LNCaP clone FGC (cell line): Measurements from ENCODE around the gene ATAD3A.

Experiments
- DNase-seq: peaks from one replicate; pipeline ENCODE4 v3.0.0-alpha.2; 2011; ENCODE audit warnings: low read depth
- H3K4me3 ChIP-seq: 2 replicates; pipeline ENCODE4 v1.5.1; 2011; ENCODE audit warnings: mild to moderate bottlenecking, low read depth, low read length, control low read depth
- TF ChIP-seq, protein P1 (sequence below): IDR thresholded peaks from 2 replicates; pipeline ENCODE4 v1.5.1; 2012; ENCODE audit warnings: mild to moderate bottlenecking; ENCODE audit not compliant: control insufficient read depth, insufficient read depth; ENCODE audit errors: extremely low read depth

ATAD3A gene

DNA sequence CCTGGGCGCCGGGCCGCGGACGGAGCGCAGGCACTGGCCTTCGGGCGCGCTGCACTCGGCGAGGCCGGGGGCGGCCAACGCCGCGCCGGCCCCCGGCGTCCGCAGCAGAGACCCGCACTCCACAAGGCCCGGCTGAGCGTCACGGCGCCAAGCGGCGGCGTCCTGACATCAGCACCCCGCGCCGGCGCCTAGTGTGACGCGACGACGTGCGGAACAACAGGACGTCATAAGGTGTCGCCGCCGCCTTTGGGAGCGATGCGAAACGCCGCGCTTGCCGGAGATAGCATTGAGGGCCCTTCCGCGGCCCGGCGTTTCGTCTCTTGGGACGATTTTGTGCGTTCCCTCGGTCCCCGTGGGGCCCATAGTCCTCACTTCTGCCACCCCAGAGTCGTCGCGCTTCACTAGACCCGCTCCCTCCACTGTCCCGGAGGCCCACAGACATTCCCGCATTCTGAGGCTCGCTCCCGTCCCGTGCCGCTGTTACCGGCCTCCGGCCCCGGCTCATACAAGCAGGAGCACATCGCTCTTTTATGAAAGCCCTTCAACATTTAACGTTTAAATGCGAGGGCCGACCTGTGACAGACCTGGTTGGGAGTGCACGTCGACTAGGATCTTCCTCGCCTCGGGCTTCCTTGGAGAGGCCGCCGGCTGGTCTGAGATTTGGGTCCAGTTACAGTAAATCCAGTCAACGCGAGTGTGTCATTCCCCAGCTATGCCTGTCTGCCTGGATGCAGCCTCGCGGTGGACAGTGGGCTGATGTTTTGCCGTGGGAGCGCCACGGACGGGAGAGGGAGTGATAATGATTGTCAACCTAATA lies 63.0 kb downstream of the ATAD3A start, which contains the start of gene SSU72:
Gene SSU72, minus strand, starts transcription at position 143 of the 817 bp plus-strand sequence. CDS start 306 bp downstream, outside the sequence.
- TF ChIP-seq, protein P1, sequence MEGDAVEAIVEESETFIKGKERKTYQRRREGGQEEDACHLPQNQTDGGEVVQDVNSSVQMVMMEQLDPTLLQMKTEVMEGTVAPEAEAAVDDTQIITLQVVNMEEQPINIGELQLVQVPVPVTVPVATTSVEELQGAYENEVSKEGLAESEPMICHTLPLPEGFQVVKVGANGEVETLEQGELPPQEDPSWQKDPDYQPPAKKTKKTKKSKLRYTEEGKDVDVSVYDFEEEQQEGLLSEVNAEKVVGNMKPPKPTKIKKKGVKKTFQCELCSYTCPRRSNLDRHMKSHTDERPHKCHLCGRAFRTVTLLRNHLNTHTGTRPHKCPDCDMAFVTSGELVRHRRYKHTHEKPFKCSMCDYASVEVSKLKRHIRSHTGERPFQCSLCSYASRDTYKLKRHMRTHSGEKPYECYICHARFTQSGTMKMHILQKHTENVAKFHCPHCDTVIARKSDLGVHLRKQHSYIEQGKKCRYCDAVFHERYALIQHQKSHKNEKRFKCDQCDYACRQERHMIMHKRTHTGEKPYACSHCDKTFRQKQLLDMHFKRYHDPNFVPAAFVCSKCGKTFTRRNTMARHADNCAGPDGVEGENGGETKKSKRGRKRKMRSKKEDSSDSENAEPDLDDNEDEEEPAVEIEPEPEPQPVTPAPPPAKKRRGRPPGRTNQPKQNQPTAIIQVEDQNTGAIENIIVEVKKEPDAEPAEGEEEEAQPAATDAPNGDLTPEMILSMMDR: no peak
- H3K4me3 ChIP-seq: peak within 1 kb of the TSS; percentile 86
- peak; percentile 68 for DNase-seq

DNA sequence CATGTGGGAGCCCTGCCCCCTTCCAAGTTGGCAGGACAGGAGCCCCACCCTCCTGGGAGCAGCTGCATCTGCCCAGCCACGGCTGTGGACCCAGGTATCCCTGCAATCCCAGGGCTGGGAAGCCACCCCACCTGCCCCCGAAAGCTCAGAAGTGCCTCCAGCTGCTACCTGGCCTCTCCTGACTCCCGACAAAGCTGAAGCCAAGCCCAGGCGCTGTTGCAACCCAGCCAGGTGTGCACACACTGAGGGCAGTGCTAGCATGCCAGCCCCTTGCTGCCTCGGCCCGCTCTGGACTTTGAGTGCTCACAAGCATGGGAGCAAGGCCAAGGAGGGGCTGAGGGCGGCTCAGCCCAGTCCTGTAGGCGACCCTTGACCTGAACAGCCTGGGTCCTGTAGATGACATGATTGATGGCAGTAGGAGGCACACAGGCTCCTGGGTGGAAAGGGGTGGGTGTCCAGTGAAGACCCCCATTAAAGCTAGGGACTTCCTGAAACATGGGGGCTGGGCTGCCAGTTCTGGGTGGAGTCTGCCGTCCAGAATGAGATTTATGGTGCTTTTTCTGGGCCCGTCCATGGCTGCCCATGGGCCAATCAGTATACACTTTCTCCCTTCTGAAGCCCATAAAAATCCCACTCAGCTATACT lies 65.5 kb downstream of the ATAD3A start:
- H3K4me3 ChIP-seq: no peak overlapping the region
- no peak for DNase-seq
- TF ChIP-seq, protein P1: no peak

DNA sequence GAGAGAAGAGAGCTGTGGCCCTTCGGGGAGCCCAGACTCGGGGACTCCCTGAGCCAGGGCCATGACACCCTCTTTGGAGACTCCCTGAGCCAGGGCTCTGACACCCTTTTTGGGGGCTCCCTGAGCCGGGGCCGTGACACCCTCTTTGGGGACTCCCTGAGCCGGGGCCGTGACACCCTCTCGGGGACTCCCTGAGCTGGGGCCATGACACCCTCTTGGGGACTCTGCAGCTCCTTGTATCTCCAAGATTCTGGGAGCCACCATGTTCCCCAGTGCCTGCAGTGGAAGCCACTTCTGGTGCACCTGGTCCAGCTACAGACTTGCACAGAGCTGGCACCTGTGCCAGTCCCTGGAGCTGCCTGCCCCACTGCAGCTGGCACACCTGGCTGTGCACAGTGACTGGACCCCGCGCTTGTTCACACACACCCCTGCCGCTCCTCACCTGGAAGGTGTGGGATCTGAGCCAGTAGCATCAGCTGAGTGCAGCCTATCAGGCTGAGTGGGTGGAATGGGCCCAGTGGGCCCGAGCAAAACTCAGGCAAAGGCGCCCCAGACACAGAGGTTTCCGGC lies 66.5 kb downstream of the ATAD3A start:
- TF ChIP-seq, protein P1: no peak
- no peak overlapping the region for H3K4me3 ChIP-seq
- DNase-seq: no peak

DNA sequence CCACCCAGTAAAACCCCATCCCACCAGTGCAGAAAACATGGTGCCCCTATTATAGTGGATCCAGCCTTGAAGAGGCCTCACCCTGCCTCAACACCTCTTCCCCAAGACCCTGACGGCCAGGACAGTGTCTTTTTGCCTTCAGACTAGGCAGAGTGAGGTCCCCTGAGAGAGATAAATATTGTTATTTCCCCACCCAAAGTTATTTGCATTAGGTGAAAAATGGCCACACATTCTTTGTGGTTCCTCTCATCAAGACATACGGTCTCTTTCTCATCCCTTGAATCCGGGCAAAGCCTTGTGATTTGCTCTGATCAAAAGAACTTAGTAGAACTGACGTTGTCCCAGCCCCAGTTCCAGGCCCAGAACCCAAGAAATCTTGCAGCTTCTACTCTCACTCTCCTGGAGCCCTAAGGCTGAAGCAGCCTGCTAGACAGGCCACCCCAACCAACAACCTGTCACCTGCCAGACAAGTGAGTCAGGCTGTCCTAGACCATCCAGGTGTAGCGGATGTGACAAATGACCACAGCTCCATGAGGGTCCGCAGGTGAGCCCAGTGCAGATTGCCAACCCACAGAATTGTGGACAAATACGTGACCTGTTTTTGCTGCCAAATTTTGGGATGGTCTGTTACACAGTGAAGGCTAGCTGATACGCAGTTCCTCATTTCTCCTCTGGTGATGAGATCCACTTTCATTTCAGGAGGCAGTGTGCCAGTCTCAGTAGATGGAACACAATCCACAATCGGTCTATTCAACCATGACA lies 70.8 kb downstream of the ATAD3A start:
- DNase-seq: no peak
- TF ChIP-seq, protein P1: no peak
- H3K4me3 ChIP-seq: no peak overlapping the region

DNA sequence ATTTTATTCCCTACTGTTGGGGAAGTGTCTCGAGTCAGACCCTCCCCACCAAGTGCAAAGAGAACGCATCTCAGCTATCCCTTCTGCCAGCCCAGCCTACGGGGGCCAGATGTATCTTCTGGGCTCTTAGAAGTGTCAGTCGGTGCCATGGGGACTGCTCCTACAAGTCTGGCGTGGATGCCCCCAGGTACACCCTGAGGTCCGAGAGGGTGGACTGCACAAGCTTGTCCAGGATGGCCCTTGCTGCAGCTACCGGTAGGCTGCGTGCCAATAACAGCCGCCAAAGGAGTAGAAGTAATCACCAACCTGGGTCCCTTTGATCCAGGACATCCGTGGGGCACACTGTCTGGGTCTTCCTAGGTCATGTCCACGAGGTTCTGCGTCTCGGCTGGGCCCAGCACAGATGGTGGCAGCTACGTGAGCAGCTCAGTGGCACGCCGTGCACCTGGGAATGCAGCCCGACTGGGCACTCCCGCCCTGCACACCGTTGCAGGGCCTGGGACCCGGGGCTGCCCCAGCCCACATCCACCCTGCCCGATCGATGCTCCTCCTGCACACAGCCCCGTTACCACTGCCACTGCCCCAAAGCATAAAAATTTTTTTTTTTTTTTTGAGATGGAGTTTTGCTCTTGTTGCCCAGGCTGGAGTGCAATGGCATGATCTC lies 71.5 kb downstream of the ATAD3A start:
- TF ChIP-seq, protein P1: no peak
- DNase-seq: no peak

More for the DNA sequence above, 71.5 kb downstream of the ATAD3A start:
- H3K4me3 ChIP-seq: no peak overlapping the region
